Measurements from ENCODE around the gene LAYN. TPM values are rescaled to one million over a fixed set of nuclear protein-coding genes. Genes with fewer than 3 reads are reported as not detected.

The LAYN gene
- total RNA-seq, 1 donor from 2014 or later, result 16.5 TPM

GRCh38 chr11:111555255-111555654 is 14.7 kb downstream of the LAYN start:
- intact Hi-C loops (cut with micrococcal nuclease), result no loop called here
- Mint-ChIP-seq H3K4me3 (ENCODE audit: low read depth) (no peak overlapping the region), H3K27me3 (ENCODE audit: low read depth) (peaks cover 25% of the 10 kb centered on the region), H3K36me3 (ENCODE audit: low read depth) (peaks cover 9% of the 10 kb centered on the region), H3K9me3 (peaks cover 4% of the 10 kb centered on the region), H3K27ac (no peak overlapping the region), H3K4me1 (ENCODE audit: low read depth) (no peaks in the 10 kb centered on the region)
- no peak for DNase-seq (ENCODE audit: low spot score)

- Mint-ChIP-seq H3K4me1 (ENCODE audit: low read depth) (no peaks in the 10 kb centered on the region), H3K9me3 (peaks cover 4% of the 10 kb centered on the region), H3K4me3 (ENCODE audit: low read depth) (no peak overlapping the region), H3K27me3 (ENCODE audit: low read depth) (peaks cover 13% of the 10 kb centered on the region), H3K36me3 (ENCODE audit: low read depth) (peaks cover 9% of the 10 kb centered on the region), H3K27ac (no peak overlapping the region)
- no peak for DNase-seq (ENCODE audit: low spot score)
- intact Hi-C loops (cut with micrococcal nuclease), result no loop called here
These were observed 17.0 kb downstream of the LAYN start for GRCh38 chr11:111557425-111558111.

GRCh38 chr11:111559800-111560464 is 19.4 kb downstream of the LAYN start:
- DNase-seq (ENCODE audit: low spot score), result no peak
- H3K4me1 Mint-ChIP-seq (ENCODE audit: low read depth), result no peaks in the 10 kb centered on the region
- intact Hi-C loops (cut with micrococcal nuclease), result no loop called here
- H3K9me3 Mint-ChIP-seq, result peaks cover 4% of the 10 kb centered on the region
- no peak overlapping the region for H3K27ac Mint-ChIP-seq
- peaks cover 7% of the 10 kb centered on the region for H3K27me3 Mint-ChIP-seq (ENCODE audit: low read depth)
- H3K4me3 Mint-ChIP-seq (ENCODE audit: low read depth), result no peak overlapping the region
- peaks cover 6% of the 10 kb centered on the region for H3K36me3 Mint-ChIP-seq (ENCODE audit: low read depth)

GRCh38 chr11:111560800-111561199 is 20.3 kb downstream of the LAYN start:
- H3K36me3 Mint-ChIP-seq (ENCODE audit: low read depth), result no peaks in the 10 kb centered on the region
- H3K27me3 Mint-ChIP-seq (ENCODE audit: low read depth), result peaks cover 2% of the 10 kb centered on the region
- H3K9me3 Mint-ChIP-seq, result no peaks in the 10 kb centered on the region
- intact Hi-C loops (cut with micrococcal nuclease), result no loop called here
- no peak overlapping the region for H3K27ac Mint-ChIP-seq
- H3K4me3 Mint-ChIP-seq (ENCODE audit: low read depth), result no peak overlapping the region
- H3K4me1 Mint-ChIP-seq (ENCODE audit: low read depth), result no peaks in the 10 kb centered on the region
- DNase-seq (ENCODE audit: low spot score), result no peak

GRCh38 chr11:111561306-111561705 is 20.8 kb downstream of the LAYN start:
- intact Hi-C loops (cut with micrococcal nuclease), result no loop called here

GRCh38 chr11:111561791-111562325 is 21.3 kb downstream of the LAYN start:
- H3K36me3 Mint-ChIP-seq (ENCODE audit: low read depth), result no peaks in the 10 kb centered on the region
- no peak for DNase-seq (ENCODE audit: low spot score)
- H3K4me1 Mint-ChIP-seq (ENCODE audit: low read depth), result no peaks in the 10 kb centered on the region
- H3K27ac Mint-ChIP-seq, result no peak overlapping the region
- intact Hi-C loops (cut with micrococcal nuclease), result no loop called here
- peaks cover 2% of the 10 kb centered on the region for H3K27me3 Mint-ChIP-seq (ENCODE audit: low read depth)
- no peaks in the 10 kb centered on the region for H3K9me3 Mint-ChIP-seq
- no peak overlapping the region for H3K4me3 Mint-ChIP-seq (ENCODE audit: low read depth)

More at GRCh38 chr11:111561306-111561705, 20.8 kb downstream of the LAYN start:
- Mint-ChIP-seq H3K27ac (no peak overlapping the region), H3K36me3 (ENCODE audit: low read depth) (no peaks in the 10 kb centered on the region), H3K4me1 (ENCODE audit: low read depth) (no peaks in the 10 kb centered on the region), H3K9me3 (no peaks in the 10 kb centered on the region), H3K27me3 (ENCODE audit: low read depth) (peaks cover 2% of the 10 kb centered on the region), H3K4me3 (ENCODE audit: low read depth) (no peak overlapping the region)
- DNase-seq (ENCODE audit: low spot score), result no peak

GRCh38 chr11:111562692-111563389 is 22.3 kb downstream of the LAYN start:
- Mint-ChIP-seq H3K27ac (no peak overlapping the region), H3K4me1 (ENCODE audit: low read depth) (no peaks in the 10 kb centered on the region), H3K36me3 (ENCODE audit: low read depth) (no peaks in the 10 kb centered on the region), H3K27me3 (ENCODE audit: low read depth) (peaks cover 2% of the 10 kb centered on the region), H3K4me3 (ENCODE audit: low read depth) (no peak overlapping the region), H3K9me3 (no peaks in the 10 kb centered on the region)
- DNase-seq (ENCODE audit: low spot score), result no peak
- intact Hi-C loops (cut with micrococcal nuclease), result no loop called here

GRCh38 chr11:111565114-111565720 is 24.7 kb downstream of the LAYN start:
- Mint-ChIP-seq H3K27me3 (ENCODE audit: low read depth) (peaks cover 3% of the 10 kb centered on the region), H3K9me3 (no peaks in the 10 kb centered on the region), H3K4me3 (ENCODE audit: low read depth) (no peak overlapping the region), H3K36me3 (ENCODE audit: low read depth) (no peaks in the 10 kb centered on the region), H3K4me1 (ENCODE audit: low read depth) (no peaks in the 10 kb centered on the region), H3K27ac (no peak overlapping the region)
- DNase-seq (ENCODE audit: low spot score), result peak; percentile 29
- intact Hi-C loops (cut with micrococcal nuclease), result loop anchor here (1.0 to 5.0 kb wide), 3 partner anchors 113 to 276 kb away; no protein-coding TSS in a partner anchor

- H3K9me3 Mint-ChIP-seq, result no peaks in the 10 kb centered on the region
- no peak for DNase-seq (ENCODE audit: low spot score)
- no peak overlapping the region for H3K4me3 Mint-ChIP-seq (ENCODE audit: low read depth)
- H3K27me3 Mint-ChIP-seq (ENCODE audit: low read depth), result peaks cover 4% of the 10 kb centered on the region
- no peaks in the 10 kb centered on the region for H3K4me1 Mint-ChIP-seq (ENCODE audit: low read depth)
- no peak overlapping the region for H3K27ac Mint-ChIP-seq
- H3K36me3 Mint-ChIP-seq (ENCODE audit: low read depth), result no peaks in the 10 kb centered on the region
- intact Hi-C loops (cut with micrococcal nuclease), result loop anchor here (5.0 kb wide), 1 partner anchor 114 kb away; no protein-coding TSS in a partner anchor
These were observed 25.8 kb downstream of the LAYN start for GRCh38 chr11:111566324-111566723.

- H3K36me3 Mint-ChIP-seq (ENCODE audit: low read depth), result no peaks in the 10 kb centered on the region
- no peak overlapping the region for H3K27ac Mint-ChIP-seq
- peaks cover 6% of the 10 kb centered on the region for H3K27me3 Mint-ChIP-seq (ENCODE audit: low read depth)
- intact Hi-C loops (cut with micrococcal nuclease), result loop anchor here (5.0 kb wide), 1 partner anchor 117 kb away; no protein-coding TSS in a partner anchor
- no peak overlapping the region for H3K4me3 Mint-ChIP-seq (ENCODE audit: low read depth)
- H3K4me1 Mint-ChIP-seq (ENCODE audit: low read depth), result no peaks in the 10 kb centered on the region
- no peaks in the 10 kb centered on the region for H3K9me3 Mint-ChIP-seq
- DNase-seq (ENCODE audit: low spot score), result no peak
These were observed 29.0 kb downstream of the LAYN start for GRCh38 chr11:111569476-111569875.

GRCh38 chr11:111570796-111571195 is 30.3 kb downstream of the LAYN start:
- intact Hi-C loops (cut with micrococcal nuclease), result no loop called here

GRCh38 chr11:111571829-111572501 is 31.4 kb downstream of the LAYN start:
- no peaks in the 10 kb centered on the region for H3K4me1 Mint-ChIP-seq (ENCODE audit: low read depth)
- H3K9me3 Mint-ChIP-seq, result no peaks in the 10 kb centered on the region
- H3K27ac Mint-ChIP-seq, result no peak overlapping the region
- peaks cover 6% of the 10 kb centered on the region for H3K27me3 Mint-ChIP-seq (ENCODE audit: low read depth)
- no peaks in the 10 kb centered on the region for H3K36me3 Mint-ChIP-seq (ENCODE audit: low read depth)
- H3K4me3 Mint-ChIP-seq (ENCODE audit: low read depth), result no peak overlapping the region
- intact Hi-C loops (cut with micrococcal nuclease), result no loop called here
- DNase-seq (ENCODE audit: low spot score), result no peak

More at GRCh38 chr11:111570796-111571195, 30.3 kb downstream of the LAYN start:
- Mint-ChIP-seq H3K27me3 (ENCODE audit: low read depth) (peaks cover 6% of the 10 kb centered on the region), H3K4me3 (ENCODE audit: low read depth) (no peak overlapping the region), H3K27ac (no peak overlapping the region), H3K36me3 (ENCODE audit: low read depth) (no peaks in the 10 kb centered on the region), H3K9me3 (no peaks in the 10 kb centered on the region), H3K4me1 (ENCODE audit: low read depth) (no peaks in the 10 kb centered on the region)
- DNase-seq (ENCODE audit: low spot score), result no peak
